ENCODE measurements around the gene OGFOD2. TPM values are rescaled to one million over a fixed set of nuclear protein-coding genes. Genes with fewer than 3 reads are reported as not detected.
A peak's percentile ranks its signal among the peaks of the same experiment; 100 is the strongest.

Gene OGFOD2
- total and polyA plus RNA-seq, 2 of the 13 experiments (the other 11 are each of a cell fraction or from before 2014, with no cell fraction given), result 13.2 to 14.6 TPM

GRCh38 chr12:122974274-122974891 is 661 bp upstream of the OGFOD2 start (continued):
- TF ChIP-seq IKZF5 (CRISPR knock-in tag; IDR thresholded peaks at IDR 0.05) (no peak; the same call in 1 of the 2 replicates), KAT2B (IDR thresholded peaks at IDR 0.05; ENCODE audit: borderline replicate concordance, low read depth, low read length) (no peak), NAIF1 (CRISPR knock-in tag; IDR thresholded peaks at IDR 0.05; ENCODE audit: borderline replicate concordance) (no peak; the same call in none of the 2 replicates), NPAS2 (CRISPR knock-in tag; IDR thresholded peaks at IDR 0.05; ENCODE audit: borderline replicate concordance) (no peak), ZFP82 (CRISPR knock-in tag; IDR thresholded peaks at IDR 0.05; ENCODE audit: borderline replicate concordance) (0 out of 2 replicates have a peak, but pooled peaks have one; percentile 22), ZNF891 (CRISPR knock-in tag; IDR thresholded peaks at IDR 0.05) (no peak), KDM5A (IDR thresholded peaks at IDR 0.05; ENCODE audit: borderline replicate concordance, low read length) (no peak), ZEB1 (IDR thresholded peaks at IDR 0.05; ENCODE audit: insufficient replicate concordance, low read depth) (no peak), THYN1 (CRISPR knock-in tag; IDR thresholded peaks at IDR 0.05; ENCODE audit: borderline replicate concordance, low read depth) (no peak), ZNF607 (CRISPR knock-in tag; IDR thresholded peaks at IDR 0.05; ENCODE audit: borderline replicate concordance) (no peak), ZBTB26 (CRISPR knock-in tag; IDR thresholded peaks at IDR 0.05; ENCODE audit: borderline replicate concordance) (no peak), GPBP1L1 (CRISPR knock-in tag; IDR thresholded peaks at IDR 0.05) (no peak), ARHGAP35 (CRISPR knock-in tag; IDR thresholded peaks at IDR 0.05; ENCODE audit: borderline replicate concordance) (no peak), KIAA2018 (CRISPR knock-in tag; IDR thresholded peaks at IDR 0.05; ENCODE audit: borderline replicate concordance) (no peak), ZNF430 (CRISPR knock-in tag; IDR thresholded peaks at IDR 0.05) (0 out of 2 replicates have a peak, but pooled peaks have one; percentile 36)

Measured in HepG2 (cell line).